Measurements from ENCODE around the gene FOXM1.

Gene FOXM1, protein sequence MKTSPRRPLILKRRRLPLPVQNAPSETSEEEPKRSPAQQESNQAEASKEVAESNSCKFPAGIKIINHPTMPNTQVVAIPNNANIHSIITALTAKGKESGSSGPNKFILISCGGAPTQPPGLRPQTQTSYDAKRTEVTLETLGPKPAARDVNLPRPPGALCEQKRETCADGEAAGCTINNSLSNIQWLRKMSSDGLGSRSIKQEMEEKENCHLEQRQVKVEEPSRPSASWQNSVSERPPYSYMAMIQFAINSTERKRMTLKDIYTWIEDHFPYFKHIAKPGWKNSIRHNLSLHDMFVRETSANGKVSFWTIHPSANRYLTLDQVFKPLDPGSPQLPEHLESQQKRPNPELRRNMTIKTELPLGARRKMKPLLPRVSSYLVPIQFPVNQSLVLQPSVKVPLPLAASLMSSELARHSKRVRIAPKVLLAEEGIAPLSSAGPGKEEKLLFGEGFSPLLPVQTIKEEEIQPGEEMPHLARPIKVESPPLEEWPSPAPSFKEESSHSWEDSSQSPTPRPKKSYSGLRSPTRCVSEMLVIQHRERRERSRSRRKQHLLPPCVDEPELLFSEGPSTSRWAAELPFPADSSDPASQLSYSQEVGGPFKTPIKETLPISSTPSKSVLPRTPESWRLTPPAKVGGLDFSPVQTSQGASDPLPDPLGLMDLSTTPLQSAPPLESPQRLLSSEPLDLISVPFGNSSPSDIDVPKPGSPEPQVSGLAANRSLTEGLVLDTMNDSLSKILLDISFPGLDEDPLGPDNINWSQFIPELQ

DNA sequence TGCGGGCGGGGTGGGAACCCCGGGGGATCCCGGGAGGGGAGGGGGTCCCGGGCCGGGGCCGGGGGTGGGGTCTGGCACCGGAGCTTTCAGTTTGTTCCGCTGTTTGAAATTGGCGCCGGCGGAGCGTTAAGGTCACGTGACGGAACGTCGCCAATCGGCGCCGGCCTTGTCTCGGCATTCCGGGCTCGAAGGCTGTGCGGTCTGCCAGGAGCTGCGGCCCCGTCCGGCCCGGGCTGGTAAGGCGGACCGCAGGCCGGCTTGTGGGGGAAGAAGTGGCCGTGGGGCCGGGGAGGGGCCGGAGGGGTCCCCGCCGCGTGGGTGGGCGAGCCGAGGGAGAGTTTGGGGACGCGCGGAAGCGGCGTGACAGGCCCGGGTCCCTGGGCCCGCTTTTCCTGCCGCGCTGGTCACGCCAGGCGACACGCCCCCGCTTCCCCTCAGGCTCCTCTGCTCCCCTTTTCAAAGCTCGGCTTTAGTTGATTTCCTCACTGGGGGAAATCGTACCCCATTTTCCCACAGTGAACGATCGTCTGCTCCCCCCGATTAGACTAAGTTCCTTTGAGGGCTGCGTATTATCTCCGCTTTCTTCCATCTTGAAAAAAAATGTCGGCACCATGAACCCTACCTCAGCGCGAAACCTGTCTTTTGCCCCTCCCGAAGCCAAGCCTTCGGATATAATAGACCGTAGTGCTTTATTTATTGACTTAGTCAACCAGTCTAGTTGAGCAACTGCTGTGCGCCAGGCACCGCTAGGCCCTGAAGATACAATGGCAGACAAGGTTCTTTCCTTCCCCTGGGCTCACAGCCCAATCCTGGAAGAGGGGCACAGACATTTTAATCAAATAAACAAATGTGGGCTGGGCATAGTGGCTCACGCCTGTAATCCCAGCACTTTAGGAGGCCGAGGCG lies at the start of gene FOXM1, which contains the start of gene RHNO1:
FOXM1 (minus strand) TSS at position 128 of the 906 bp plus-strand sequence. CDS start 2,696 bp downstream, outside the sequence.
RHNO1 (plus strand) TSS at position 177 of the 906 bp plus-strand sequence. CDS start 8,144 bp downstream, outside the sequence.
- Histone ChIP-seq H3K4me3 (ENCODE audit: low read length) (peak within 1 kb of the TSS; percentile 90), H3K9me2 (replicated peaks; ENCODE audit: control insufficient read depth, low read length) (no peaks in the 10 kb centered on the region), H4K20me1 (ENCODE audit: control insufficient read depth, insufficient read depth, low read depth, low read length) (0 out of 2 replicates have a peak, but pooled peaks cover 4% of the 10 kb centered on the region), H3K36me3 (ENCODE audit: control insufficient read depth, low read length) (peaks cover 48% of the 10 kb centered on the region), H3F3A (ENCODE audit: control insufficient read depth, insufficient read depth) (peaks cover 3% of the 10 kb centered on the region; the same call in 1 of the 2 replicates), H3K9me3 (ENCODE audit: control insufficient read depth, insufficient read depth, low read length) (no peaks in the 10 kb centered on the region), H3K4me2 (ENCODE audit: low read length) (peak within 1 kb of the TSS; percentile 75), H3K27ac (ENCODE audit: low read depth, low read length) (peak within 1 kb of the TSS; percentile 75), H3K27me3 (ENCODE audit: control insufficient read depth, low read length) (no peaks in the 10 kb centered on the region), H3K4me1 (ENCODE audit: control insufficient read depth, low read length) (peaks cover 23% of the 10 kb centered on the region), H3K79me2 (ENCODE audit: control insufficient read depth, low read length) (peaks cover 99% of the 10 kb centered on the region)
- no peak for TF ChIP-seq EZH2phosphoT487 (IDR thresholded peaks at IDR 0.05; ENCODE audit: borderline replicate concordance, low read length)
- TF ChIP-seq, protein P1, sequence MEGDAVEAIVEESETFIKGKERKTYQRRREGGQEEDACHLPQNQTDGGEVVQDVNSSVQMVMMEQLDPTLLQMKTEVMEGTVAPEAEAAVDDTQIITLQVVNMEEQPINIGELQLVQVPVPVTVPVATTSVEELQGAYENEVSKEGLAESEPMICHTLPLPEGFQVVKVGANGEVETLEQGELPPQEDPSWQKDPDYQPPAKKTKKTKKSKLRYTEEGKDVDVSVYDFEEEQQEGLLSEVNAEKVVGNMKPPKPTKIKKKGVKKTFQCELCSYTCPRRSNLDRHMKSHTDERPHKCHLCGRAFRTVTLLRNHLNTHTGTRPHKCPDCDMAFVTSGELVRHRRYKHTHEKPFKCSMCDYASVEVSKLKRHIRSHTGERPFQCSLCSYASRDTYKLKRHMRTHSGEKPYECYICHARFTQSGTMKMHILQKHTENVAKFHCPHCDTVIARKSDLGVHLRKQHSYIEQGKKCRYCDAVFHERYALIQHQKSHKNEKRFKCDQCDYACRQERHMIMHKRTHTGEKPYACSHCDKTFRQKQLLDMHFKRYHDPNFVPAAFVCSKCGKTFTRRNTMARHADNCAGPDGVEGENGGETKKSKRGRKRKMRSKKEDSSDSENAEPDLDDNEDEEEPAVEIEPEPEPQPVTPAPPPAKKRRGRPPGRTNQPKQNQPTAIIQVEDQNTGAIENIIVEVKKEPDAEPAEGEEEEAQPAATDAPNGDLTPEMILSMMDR (IDR thresholded peaks at IDR 0.05; ENCODE audit: low read depth, low read length, poor library complexity, severe bottlenecking) = no peak

DNA sequence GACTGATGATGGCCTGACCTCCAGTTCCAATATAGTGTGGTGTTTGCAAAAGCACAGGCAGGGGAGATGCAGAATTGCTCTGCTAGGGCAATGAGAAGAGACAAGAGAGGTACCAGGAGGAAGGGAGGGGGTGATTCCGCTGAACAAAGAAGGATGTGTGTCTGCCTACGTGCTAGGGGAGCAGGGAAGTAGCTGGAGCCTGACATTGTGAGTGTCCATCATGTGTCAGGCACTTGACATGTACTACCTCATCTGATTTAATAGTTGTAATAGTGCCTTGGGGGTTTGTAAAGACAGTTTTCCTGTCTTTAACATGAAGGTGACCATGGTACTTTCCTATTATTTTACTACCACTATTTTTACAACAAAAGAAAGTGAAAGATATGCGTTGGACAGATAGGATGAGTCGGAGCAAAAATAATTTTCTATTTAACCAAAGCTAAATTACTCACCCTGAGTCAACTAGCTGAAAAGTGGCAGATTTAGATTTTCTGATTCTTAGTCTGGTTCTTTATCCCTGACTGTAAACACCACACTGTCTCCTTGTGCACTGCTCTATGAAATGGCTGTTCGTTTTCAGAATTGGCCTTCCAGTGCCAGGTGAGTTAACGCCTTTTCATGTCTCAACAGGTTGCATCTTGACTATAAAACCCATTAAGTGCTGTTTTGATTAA lies 48.5 kb upstream of the FOXM1 start:
- no peak overlapping the region for H3K4me3 ChIP-seq (ENCODE audit: low read length)

More for the DNA sequence above, 48.5 kb upstream of the FOXM1 start:
- H3K4me1 ChIP-seq (ENCODE audit: control insufficient read depth, low read length) = no peaks in the 10 kb centered on the region
- no peaks in the 10 kb centered on the region for H3F3A ChIP-seq (ENCODE audit: control insufficient read depth, insufficient read depth)
- no peaks in the 10 kb centered on the region for H4K20me1 ChIP-seq (ENCODE audit: control insufficient read depth, insufficient read depth, low read depth, low read length)
- H3K9me3 ChIP-seq (ENCODE audit: control insufficient read depth, insufficient read depth, low read length) = no peaks in the 10 kb centered on the region
- H3K36me3 ChIP-seq (ENCODE audit: control insufficient read depth, low read length) = peaks cover 14% of the 10 kb centered on the region
- H3K27me3 ChIP-seq (ENCODE audit: control insufficient read depth, low read length) = no peaks in the 10 kb centered on the region
- no peaks in the 10 kb centered on the region for H3K79me2 ChIP-seq (ENCODE audit: control insufficient read depth, low read length)
- H3K4me2 ChIP-seq (ENCODE audit: low read length) = no peak overlapping the region
- no peaks in the 10 kb centered on the region for H3K9me2 ChIP-seq (replicated peaks; ENCODE audit: control insufficient read depth, low read length)
- no peak for TF ChIP-seq EZH2phosphoT487 (IDR thresholded peaks at IDR 0.05; ENCODE audit: borderline replicate concordance, low read length)
- TF ChIP-seq, protein P1 (IDR thresholded peaks at IDR 0.05; ENCODE audit: low read depth, low read length, poor library complexity, severe bottlenecking) = no peak
- no peak overlapping the region for H3K27ac ChIP-seq (ENCODE audit: low read depth, low read length)
